ENCODE data around the gene SNX32.

Gene SNX32

GRCh38 chr11:65834202-65834601, 439 bp downstream of the SNX32 start:
- TF ChIP-seq GATA2 (IDR thresholded peaks at IDR 0.05; ENCODE audit: low read depth, low read length): no peak
- TF ChIP-seq GATA3 (IDR thresholded peaks at IDR 0.05; ENCODE audit: low read depth, low read length): no peak

- TF ChIP-seq GATA2 (IDR thresholded peaks at IDR 0.05; ENCODE audit: low read depth, low read length): no peak
- no peak for TF ChIP-seq GATA3 (IDR thresholded peaks at IDR 0.05; ENCODE audit: low read depth, low read length)
Measured at GRCh38 chr11:65842144-65842543, 8.4 kb downstream of the SNX32 start.

GRCh38 chr11:65843811-65844210, 10.0 kb downstream of the SNX32 start:
- TF ChIP-seq GATA2 (IDR thresholded peaks at IDR 0.05; ENCODE audit: low read depth, low read length) (no peak), GATA3 (IDR thresholded peaks at IDR 0.05; ENCODE audit: low read depth, low read length) (no peak)

- TF ChIP-seq GATA3 (IDR thresholded peaks at IDR 0.05; ENCODE audit: low read depth, low read length) (no peak), GATA2 (IDR thresholded peaks at IDR 0.05; ENCODE audit: low read depth, low read length) (no peak)
Measured at GRCh38 chr11:65844231-65844872, 10.6 kb downstream of the SNX32 start.

DNA sequence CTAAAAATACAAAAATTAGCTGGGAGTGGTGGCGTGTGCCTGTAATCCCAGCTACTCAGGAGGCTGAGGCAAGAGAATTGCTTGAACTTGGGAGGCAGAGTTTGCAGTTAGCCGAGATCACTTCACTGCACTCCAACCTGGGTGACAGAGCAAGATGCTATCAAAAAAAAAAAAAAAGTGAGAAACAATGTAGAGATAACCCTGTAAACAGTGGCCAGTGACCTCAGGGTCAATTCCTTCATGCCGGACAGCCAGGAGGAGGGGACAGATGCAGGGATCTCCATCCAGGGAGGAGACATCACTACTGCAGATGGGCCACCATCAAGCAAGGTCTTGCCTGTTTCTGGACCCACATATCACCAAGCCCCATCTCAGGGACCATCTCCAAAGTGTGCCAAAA, 14.0 kb downstream of the SNX32 start:
- TF ChIP-seq GATA3 (IDR thresholded peaks at IDR 0.05; ENCODE audit: low read depth, low read length) (no peak), GATA2 (IDR thresholded peaks at IDR 0.05; ENCODE audit: low read depth, low read length) (no peak)

GRCh38 chr11:65849366-65849765, 15.6 kb downstream of the SNX32 start:
- no peak for TF ChIP-seq GATA3 (IDR thresholded peaks at IDR 0.05; ENCODE audit: low read depth, low read length)
- TF ChIP-seq GATA2 (IDR thresholded peaks at IDR 0.05; ENCODE audit: low read depth, low read length): no peak

GRCh38 chr11:65849771-65850216, 16.0 kb downstream of the SNX32 start:
- TF ChIP-seq GATA2 (IDR thresholded peaks at IDR 0.05; ENCODE audit: low read depth, low read length): no peak
- no peak for TF ChIP-seq GATA3 (IDR thresholded peaks at IDR 0.05; ENCODE audit: low read depth, low read length)

GRCh38 chr11:65850217-65851082, 16.7 kb downstream of the SNX32 start:
- TF ChIP-seq GATA2 (IDR thresholded peaks at IDR 0.05; ENCODE audit: low read depth, low read length): no peak
- TF ChIP-seq GATA3 (IDR thresholded peaks at IDR 0.05; ENCODE audit: low read depth, low read length): no peak

DNA sequence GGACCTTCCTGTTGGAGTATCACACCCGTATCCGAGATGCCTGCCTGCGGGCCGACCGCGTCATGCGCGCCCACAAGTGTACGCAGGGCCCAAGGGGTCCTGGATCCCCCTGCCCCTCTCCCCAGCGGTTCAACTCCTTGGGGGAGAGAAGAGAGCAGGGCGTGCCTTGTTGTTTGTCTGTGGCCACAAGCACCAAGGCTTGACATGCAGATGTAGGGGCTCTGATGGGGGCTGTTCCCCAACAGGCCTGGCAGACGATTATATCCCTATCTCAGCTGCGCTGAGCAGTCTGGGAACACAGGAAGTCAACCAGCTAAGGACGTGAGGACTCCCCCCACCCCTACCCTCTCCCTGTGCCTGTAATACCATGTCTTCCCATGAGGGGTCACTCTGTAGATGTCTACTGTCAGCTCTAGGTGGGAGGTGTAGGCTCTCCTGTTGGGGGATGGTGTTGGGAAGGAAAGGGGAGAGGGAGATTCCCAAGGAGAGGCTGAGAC, 17.4 kb downstream of the SNX32 start:
- TF ChIP-seq GATA3 (IDR thresholded peaks at IDR 0.05; ENCODE audit: low read depth, low read length) (no peak), GATA2 (IDR thresholded peaks at IDR 0.05; ENCODE audit: low read depth, low read length) (no peak)

DNA sequence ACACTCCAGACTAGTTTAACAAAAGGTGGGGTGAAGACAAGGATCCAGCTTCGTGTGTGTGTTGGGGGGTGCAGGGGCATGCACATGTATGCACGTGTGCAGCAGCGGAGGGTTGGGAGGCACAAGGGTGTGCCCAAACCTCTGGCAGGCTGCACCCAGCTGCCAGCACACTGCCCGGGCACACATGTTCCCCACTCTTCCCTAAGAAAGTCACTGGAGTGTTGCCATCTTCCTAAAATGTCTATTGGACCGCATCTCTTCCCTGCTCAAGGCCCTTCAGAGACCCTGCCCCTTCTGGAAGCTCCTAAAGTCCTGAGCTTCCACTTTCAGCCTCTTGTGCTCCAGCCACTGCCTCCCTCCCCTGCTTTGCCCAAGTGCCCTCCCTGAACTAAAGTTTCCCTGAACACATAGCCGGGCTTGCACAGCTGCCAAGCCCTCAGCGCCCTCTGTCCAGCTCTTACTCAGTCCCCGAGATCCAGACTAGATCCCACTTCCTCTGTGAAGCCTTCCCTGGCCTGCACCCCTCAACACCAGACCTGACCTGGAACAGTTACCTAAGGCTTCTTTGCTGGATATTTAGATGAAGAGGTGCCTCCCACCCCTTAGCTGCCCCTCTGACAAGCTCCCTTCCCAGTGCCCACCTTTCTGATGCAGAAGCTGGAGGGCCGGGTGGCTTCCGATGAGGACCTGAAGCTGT, 18.2 kb downstream of the SNX32 start:
- TF ChIP-seq GATA3 (IDR thresholded peaks at IDR 0.05; ENCODE audit: low read depth, low read length) (no peak), GATA2 (IDR thresholded peaks at IDR 0.05; ENCODE audit: low read depth, low read length) (no peak)

DNA sequence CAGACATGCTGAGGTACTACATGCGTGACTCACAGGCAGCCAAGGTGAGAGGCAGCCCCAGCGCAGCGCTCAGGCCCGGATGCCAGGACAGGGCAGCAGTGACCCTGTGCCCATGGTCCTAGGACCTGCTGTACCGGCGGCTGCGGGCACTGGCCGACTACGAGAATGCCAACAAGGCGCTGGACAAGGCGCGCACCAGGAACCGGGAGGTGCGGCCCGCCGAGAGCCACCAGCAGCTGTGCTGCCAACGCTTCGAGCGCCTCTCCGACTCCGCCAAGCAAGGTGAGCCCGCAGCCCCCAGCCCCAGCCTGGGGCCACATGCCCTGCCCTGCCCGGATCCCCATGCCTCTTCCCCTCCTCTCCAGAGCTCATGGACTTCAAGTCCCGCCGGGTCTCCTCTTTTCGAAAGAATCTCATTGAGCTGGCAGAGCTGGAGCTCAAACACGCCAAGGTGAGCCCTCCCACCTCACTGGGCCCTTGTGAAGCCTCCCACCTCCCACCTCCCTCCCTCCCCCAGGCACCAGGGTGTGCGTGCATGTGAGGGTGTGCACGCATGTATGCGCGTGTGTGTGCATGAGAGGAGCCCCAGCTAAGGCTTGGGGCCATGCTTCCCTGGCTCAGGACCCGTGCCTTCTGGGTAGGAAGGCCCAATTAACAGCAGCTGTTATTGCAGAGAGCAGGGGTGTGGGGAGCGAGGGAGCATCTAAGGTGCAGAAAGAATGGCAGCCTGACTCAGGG, 18.9 kb downstream of the SNX32 start:
- TF ChIP-seq GATA2 (IDR thresholded peaks at IDR 0.05; ENCODE audit: low read depth, low read length) (no peak), GATA3 (IDR thresholded peaks at IDR 0.05; ENCODE audit: low read depth, low read length) (no peak)

- no peak for TF ChIP-seq GATA3 (IDR thresholded peaks at IDR 0.05; ENCODE audit: low read depth, low read length)
- TF ChIP-seq GATA2 (IDR thresholded peaks at IDR 0.05; ENCODE audit: low read depth, low read length): no peak
Measured at GRCh38 chr11:65853246-65853979, 19.6 kb downstream of the SNX32 start.

- TF ChIP-seq GATA2 (IDR thresholded peaks at IDR 0.05; ENCODE audit: low read depth, low read length): no peak
- TF ChIP-seq GATA3 (IDR thresholded peaks at IDR 0.05; ENCODE audit: low read depth, low read length): no peak
Measured at GRCh38 chr11:65854161-65854592, 20.4 kb downstream of the SNX32 start.
